CD14-positive monocyte (primary cell): ENCODE results near the gene CD81. TPM values are rescaled to one million over a fixed set of nuclear protein-coding genes. Genes with fewer than 3 reads are reported as not detected.

Experiments used
- DNase-seq, 3 donors: peaks; one replicate each; pipeline ENCODE4 v3.0.0-alpha.2; 2011 to 2022
- H2AFZ ChIP-seq: 2 replicates; pipeline ENCODE4 v1.6.0; 2012; ENCODE audit warnings: mild to moderate bottlenecking, low read depth, low read length, inconsistent platforms; ENCODE audit not compliant: insufficient read depth, poor library complexity, severe bottlenecking
- H3K27ac ChIP-seq, 2 donors: 1 replicate in 1 of 2; 2 replicates in 1 of 2; pipeline ENCODE4 v1.5.1; 2012 to 2013; ENCODE audit warnings: low read length in 2 of 2, control low read depth in 1 of 2, inconsistent platforms in 1 of 2, low read depth in 1 of 2, mild to moderate bottlenecking in 1 of 2
- H3K27me3 ChIP-seq, 2 donors: one replicate each; pipeline versions ENCODE4 v1.6.0 to v1.6.1; 2011 to 2013; ENCODE audit warnings: low read length in 2 of 2; ENCODE audit not compliant: control insufficient read depth in 2 of 2, insufficient read depth in 2 of 2
- H3K36me3 ChIP-seq, 2 donors: replicated peaks in 1 of 2; 1 replicate in 1 of 2; 2 replicates in 1 of 2; pipeline versions ENCODE4 v1.5.1 to v1.6.1; 2012 to 2013; ENCODE audit warnings: low read length in 2 of 2, control low read depth in 1 of 2, inconsistent platforms in 1 of 2, mild to moderate bottlenecking in 1 of 2; ENCODE audit not compliant: insufficient read depth in 2 of 2, control insufficient read depth in 1 of 2
- H3K4me1 ChIP-seq, 2 donors: 1 replicate in 1 of 2; 2 replicates in 1 of 2; pipeline versions ENCODE4 v1.5.1 to v1.6.1; 2012 to 2013; ENCODE audit warnings: low read length in 2 of 2, control low read depth in 1 of 2, inconsistent platforms in 1 of 2, mild to moderate bottlenecking in 1 of 2, moderate library complexity in 1 of 2; ENCODE audit not compliant: insufficient read depth in 2 of 2, control insufficient read depth in 1 of 2
- H3K4me2 ChIP-seq: replicated peaks from 2 replicates; pipeline ENCODE3; 2012; ENCODE audit warnings: low read length, moderate library complexity, mild to moderate bottlenecking; ENCODE audit not compliant: poor library complexity, severe bottlenecking; ENCODE audit errors: extremely low read depth
- H3K4me3 ChIP-seq, 3 experiments: fragments of 200-600 bp in 1 of 3; sonication (generic) in 1 of 3; replicated peaks in 1 of 3; 1 replicate in 2 of 3; 2 replicates in 1 of 3; pipeline ENCODE4 v1.5.1; 2011 to 2013; ENCODE audit warnings: low read length in 3 of 3, mild to moderate bottlenecking in 3 of 3, control low read depth in 2 of 3, low read depth in 2 of 3, inconsistent platforms in 1 of 3, moderate library complexity in 1 of 3
- H3K79me2 ChIP-seq: 2 replicates; pipeline ENCODE4 v1.6.0; 2012; ENCODE audit warnings: mild to moderate bottlenecking, control low read depth, inconsistent platforms, low read length, moderate library complexity; ENCODE audit not compliant: insufficient read depth
- H3K9ac ChIP-seq: 2 replicates; pipeline ENCODE4 v1.6.0; 2017; ENCODE audit warnings: low read length, mild to moderate bottlenecking; ENCODE audit not compliant: insufficient read depth, poor library complexity, severe bottlenecking
- H3K9me3 ChIP-seq, 2 donors: replicated peaks in 1 of 2; 1 replicate in 1 of 2; 2 replicates in 1 of 2; pipeline versions ENCODE4 v1.5.1 to v1.6.1; 2012 to 2013; ENCODE audit warnings: low read length in 2 of 2, control low read depth in 1 of 2; ENCODE audit not compliant: control insufficient read depth in 1 of 2, insufficient read depth in 1 of 2
- H4K20me1 ChIP-seq: 2 replicates; pipeline ENCODE4 v1.6.0; 2012; ENCODE audit warnings: mild to moderate bottlenecking, low read length, control low read depth, moderate library complexity; ENCODE audit not compliant: insufficient read depth
- H3K27ac Mint-ChIP-seq, 7 donors: one replicate each; pipeline ENCODE4 v1.8.0; 2020; ENCODE audit warnings: mild to moderate bottlenecking in 7 of 7, mixed read lengths in 7 of 7, moderate library complexity in 6 of 7, inconsistent platforms in 2 of 7
- H3K27me3 Mint-ChIP-seq, 3 donors: one replicate each; pipeline ENCODE4 v1.8.0; 2021 to 2022; ENCODE audit warnings: low read depth in 3 of 3, mild to moderate bottlenecking in 3 of 3, mixed read lengths in 3 of 3, moderate library complexity in 3 of 3, inconsistent platforms in 1 of 3
- H3K36me3 Mint-ChIP-seq, 2 donors: one replicate each; pipeline ENCODE4 v1.8.0; 2020; ENCODE audit warnings: mixed read lengths in 2 of 2, inconsistent platforms in 1 of 2, mild to moderate bottlenecking in 1 of 2
- H3K4me1 Mint-ChIP-seq: one replicate; pipeline ENCODE4 v1.8.0; 2020; ENCODE audit warnings: mild to moderate bottlenecking, mixed read lengths
- H3K4me3 Mint-ChIP-seq, 2 donors: one replicate each; pipeline ENCODE4 v1.8.0; 2020; ENCODE audit warnings: mild to moderate bottlenecking in 2 of 2, mixed read lengths in 2 of 2, moderate library complexity in 1 of 2
- H3K9me3 Mint-ChIP-seq, 7 donors: one replicate each; pipeline ENCODE4 v1.8.0; 2020 to 2022; ENCODE audit warnings: mixed read lengths in 7 of 7, mild to moderate bottlenecking in 6 of 7, moderate library complexity in 6 of 7, inconsistent platforms in 2 of 7
- WGBS: methylation state at CpG from one replicate; pipeline ENCODE4 v1.1.5; 2013; ENCODE audit warnings: missing lambda C conversion rate; ENCODE audit not compliant: insufficient coverage; 5-methylcytosine and 5-hydroxymethylcytosine counted together
- intact Hi-C, 2 donors: fragments of 100-400 bp; cut with micrococcal nuclease; formaldehyde crosslinking; loops; one replicate each; pipeline versions ENCODE4 v1.15.0 to v1.15.1; 2023
- polyA plus RNA-seq, 3 donors: library from polyadenylated mRNA; depleted of rRNA in 1 of 3; unstranded in 2 of 3; stranded (reverse) in 1 of 3; fragments of 300-500 nt in 2 of 3; fragments of >200 nt in 1 of 3; fragmentation: Illumina TruSeq in 2 of 3; gene quantifications; 1 replicate in 2 of 3; 2 replicates in 1 of 3; pipeline ENCODE4 v1.2.3, GENCODE V29; 2012 to 2021
- TF ChIP-seq, protein P1 (sequence below): fragments of 200-600 bp; IDR thresholded peaks from one replicate; pipeline ENCODE4 v1.8.0; 2022; ENCODE audit warnings: antibody characterized with exemption, mild to moderate bottlenecking

The CD81 gene
- polyA plus RNA-seq, 3 donors, result 3.2 to 74.9 (median 12.3) TPM

DNA sequence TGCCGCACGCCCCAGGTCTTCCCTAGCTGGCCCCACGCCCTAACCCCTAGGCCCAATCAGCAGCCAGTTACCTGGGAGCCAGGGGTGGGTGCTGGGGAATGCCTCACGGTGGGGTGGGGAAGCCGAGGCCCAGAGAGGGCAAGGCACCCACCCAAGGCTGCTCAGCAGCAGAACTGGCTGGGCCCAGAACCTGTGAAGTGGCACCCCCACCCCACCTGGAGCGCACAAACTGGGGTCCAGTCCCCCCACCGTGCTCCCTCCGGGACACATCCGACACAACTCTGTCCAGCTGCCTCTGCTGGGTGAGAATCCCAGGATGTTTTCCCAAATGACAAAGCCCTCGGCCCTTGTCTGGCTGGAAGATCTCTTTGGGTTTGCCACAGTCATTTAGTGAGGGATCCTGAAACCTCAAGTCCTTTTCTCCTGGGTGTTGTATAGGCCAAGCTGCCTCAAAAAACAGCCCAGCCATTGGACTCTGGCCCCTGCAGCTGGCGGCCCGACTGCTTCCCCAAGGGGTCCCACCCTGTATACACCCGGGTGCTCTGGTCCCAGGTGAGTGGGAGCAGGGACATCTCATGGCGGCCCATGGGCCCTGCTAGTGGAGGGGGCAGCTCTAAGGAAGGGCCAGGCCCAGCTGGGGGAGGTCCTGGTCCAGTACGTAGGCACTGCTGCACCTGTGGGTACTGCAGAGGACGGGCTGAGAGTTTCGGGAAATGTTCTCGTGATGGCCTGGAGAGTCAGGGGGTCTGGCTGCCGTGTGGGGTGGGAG, 44.3 kb downstream of the CD81 start:
- H3K27me3 ChIP-seq, result no peaks in the 10 kb centered on the region
- Mint-ChIP-seq H3K9me3 (peaks cover 0 to 3% (median 0%) of the 10 kb centered on the region in 7 donors), H3K4me1 (peaks cover 2% of the 10 kb centered on the region), H3K36me3 (no peaks in the 10 kb centered on the region), H3K27ac (no peak overlapping the region), H3K4me3 (no peak overlapping the region), H3K27me3 (peaks cover 2 to 23% (median 7%) of the 10 kb centered on the region in 3 donors)
- no peaks in the 10 kb centered on the region for H3K36me3 ChIP-seq
- H2AFZ ChIP-seq, result no peak overlapping the region
- no peaks in the 10 kb centered on the region for H4K20me1 ChIP-seq
- TF ChIP-seq, protein P1, sequence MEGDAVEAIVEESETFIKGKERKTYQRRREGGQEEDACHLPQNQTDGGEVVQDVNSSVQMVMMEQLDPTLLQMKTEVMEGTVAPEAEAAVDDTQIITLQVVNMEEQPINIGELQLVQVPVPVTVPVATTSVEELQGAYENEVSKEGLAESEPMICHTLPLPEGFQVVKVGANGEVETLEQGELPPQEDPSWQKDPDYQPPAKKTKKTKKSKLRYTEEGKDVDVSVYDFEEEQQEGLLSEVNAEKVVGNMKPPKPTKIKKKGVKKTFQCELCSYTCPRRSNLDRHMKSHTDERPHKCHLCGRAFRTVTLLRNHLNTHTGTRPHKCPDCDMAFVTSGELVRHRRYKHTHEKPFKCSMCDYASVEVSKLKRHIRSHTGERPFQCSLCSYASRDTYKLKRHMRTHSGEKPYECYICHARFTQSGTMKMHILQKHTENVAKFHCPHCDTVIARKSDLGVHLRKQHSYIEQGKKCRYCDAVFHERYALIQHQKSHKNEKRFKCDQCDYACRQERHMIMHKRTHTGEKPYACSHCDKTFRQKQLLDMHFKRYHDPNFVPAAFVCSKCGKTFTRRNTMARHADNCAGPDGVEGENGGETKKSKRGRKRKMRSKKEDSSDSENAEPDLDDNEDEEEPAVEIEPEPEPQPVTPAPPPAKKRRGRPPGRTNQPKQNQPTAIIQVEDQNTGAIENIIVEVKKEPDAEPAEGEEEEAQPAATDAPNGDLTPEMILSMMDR, result no peak
- H3K4me3 ChIP-seq, result no peak overlapping the region
- H3K9me3 ChIP-seq, result no peaks in the 10 kb centered on the region
- H3K9ac ChIP-seq, result no peak overlapping the region
- WGBS, result 84% methylated on average over 18 of the region's 19 CpGs
- H3K79me2 ChIP-seq, result no peaks in the 10 kb centered on the region
- H3K4me1 ChIP-seq, result peaks cover 4 to 6% of the 10 kb centered on the region in 2 donors
- H3K27ac ChIP-seq, result no peak overlapping the region
- H3K4me2 ChIP-seq, result no peak overlapping the region
- DNase-seq, result no peak
- intact Hi-C loops, result loop anchor here in 1 of 2 donors (2.0 kb wide), 1 partner anchor 225 kb away; no protein-coding TSS in a partner anchor

DNA sequence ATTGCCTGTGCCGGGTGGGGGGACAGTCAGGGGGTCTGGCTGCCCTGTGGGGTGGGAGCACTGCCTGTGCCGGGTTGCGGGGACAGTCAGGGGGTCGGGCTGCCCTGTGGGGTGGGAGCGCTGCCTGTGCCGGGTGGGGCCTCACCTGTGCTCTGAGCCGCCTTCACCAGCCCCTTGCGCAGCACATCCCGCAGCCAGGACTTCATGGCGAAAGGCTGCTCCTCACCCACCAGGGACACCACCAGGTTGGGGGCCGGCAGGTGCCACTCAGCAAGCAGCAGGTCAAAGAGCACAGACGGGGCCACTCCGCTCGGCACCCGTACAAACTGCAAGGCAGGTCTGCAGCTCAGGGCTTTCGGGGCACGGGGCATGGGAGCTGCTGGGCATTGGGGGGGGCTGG, 44.9 kb downstream of the CD81 start:
- H3K4me3 ChIP-seq, result no peak overlapping the region
- Mint-ChIP-seq H3K9me3 (peaks cover 0 to 3% (median 0%) of the 10 kb centered on the region in 7 donors), H3K27me3 (peaks cover 2 to 23% (median 7%) of the 10 kb centered on the region in 3 donors), H3K27ac (no peak overlapping the region), H3K36me3 (no peaks in the 10 kb centered on the region), H3K4me3 (no peak overlapping the region), H3K4me1 (peaks cover 2% of the 10 kb centered on the region)
- peaks cover 4 to 6% of the 10 kb centered on the region in 2 donors for H3K4me1 ChIP-seq
- no peak overlapping the region for H3K9ac ChIP-seq
- no peak overlapping the region for H2AFZ ChIP-seq
- intact Hi-C loops, result loop anchor here in 1 of 2 donors (2.0 kb wide), 1 partner anchor 225 kb away; no protein-coding TSS in a partner anchor
- no peaks in the 10 kb centered on the region for H3K36me3 ChIP-seq
- H3K79me2 ChIP-seq, result no peaks in the 10 kb centered on the region
- H3K27ac ChIP-seq, result no peak overlapping the region
- 87% methylated on average over 15 of the region's 17 CpGs for WGBS
- no peaks in the 10 kb centered on the region for H4K20me1 ChIP-seq
- H3K9me3 ChIP-seq, result no peaks in the 10 kb centered on the region
- H3K4me2 ChIP-seq, result no peak overlapping the region
- TF ChIP-seq, protein P1, result no peak
- DNase-seq, result no peak
- H3K27me3 ChIP-seq, result no peaks in the 10 kb centered on the region
